ENCODE results near the gene BAG5.
A peak's percentile ranks its signal among the peaks of the same experiment; 100 is the strongest.
"Not testable (repeated sequence)": the region's sequence is repeated elsewhere in the genome, so short reads cannot be mapped to it uniquely, and the experiment has no call there.

The BAG5 gene

GRCh38 chr14:103562429-103563225 lies at the start of gene BAG5, which contains the start of gene COA8:
TSS of gene BAG5 (minus strand) at chr14:103562657. CDS start at chr14:103561164, 1,493 bp downstream.
TSS of gene COA8 (plus strand) at chr14:103562960. CDS start at chr14:103563002, 42 bp downstream.
- DNase-seq (ENCODE audit: low read depth in 2 of 2), result peak; percentile 77 to 82

DNA sequence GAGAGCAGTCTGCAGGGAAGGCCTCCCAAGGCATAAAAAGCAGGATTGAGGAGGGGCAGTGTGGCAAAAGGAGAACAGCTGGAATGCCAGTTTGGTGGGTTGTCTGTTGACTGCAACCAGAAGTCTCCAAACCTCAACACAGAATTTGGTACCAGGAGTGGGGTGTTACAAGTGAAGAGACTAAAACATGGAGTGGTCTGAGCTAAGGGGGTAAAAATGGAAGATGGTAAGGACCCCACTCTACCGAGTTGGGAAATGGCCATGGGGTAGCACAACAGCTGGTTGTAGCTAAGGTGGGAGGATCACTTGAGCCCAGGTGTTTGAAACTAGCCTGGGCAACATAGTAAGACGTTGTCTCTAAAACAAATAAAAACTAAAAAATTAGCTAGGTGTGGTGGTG lies 48.8 kb upstream of the BAG5 start:
- no peak for DNase-seq (ENCODE audit: low read depth in 2 of 2)

DNA sequence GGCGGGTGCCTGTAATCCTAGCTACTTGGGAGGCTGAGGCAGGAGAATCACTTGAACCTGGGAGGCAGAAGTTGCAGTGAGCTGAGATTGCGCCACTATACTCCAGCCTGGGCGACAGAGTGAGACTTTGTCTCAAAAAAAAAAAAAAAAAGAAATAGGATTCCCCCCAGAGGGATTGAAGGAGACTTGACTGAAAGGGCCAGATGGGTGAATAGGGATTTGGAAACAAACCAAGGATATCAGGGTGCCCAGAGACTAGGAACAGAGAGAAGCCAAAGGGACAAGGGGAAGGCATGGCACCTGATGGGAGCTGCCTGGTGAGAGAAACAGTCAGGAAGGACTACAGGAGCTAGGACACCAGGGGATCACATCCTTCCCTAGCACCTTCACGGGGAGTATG lies 46.6 kb upstream of the BAG5 start:
- not testable (repeated sequence) for DNase-seq (ENCODE audit: low read depth in 2 of 2)

DNA sequence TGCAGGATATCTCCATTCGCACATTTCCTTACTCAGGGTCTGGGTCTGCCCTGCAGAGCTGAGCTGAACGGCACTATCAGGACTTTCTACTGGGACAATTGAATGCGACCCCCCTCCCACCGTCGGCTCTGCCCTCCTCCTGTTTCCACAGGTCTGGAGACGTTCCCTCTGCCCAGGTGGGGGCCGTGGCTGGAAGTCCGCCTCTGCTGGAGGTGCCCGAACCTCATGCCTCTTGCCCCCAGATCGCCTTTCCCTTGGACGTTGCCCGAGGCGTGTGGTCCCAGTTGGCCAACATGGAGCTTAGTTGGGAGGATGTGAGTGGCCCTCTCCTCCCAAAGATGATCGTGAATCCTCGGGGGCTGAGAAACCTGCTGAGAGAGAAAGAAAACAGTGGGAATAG lies 45.4 kb upstream of the BAG5 start:
- no peak for DNase-seq (ENCODE audit: low read depth in 2 of 2)

DNA sequence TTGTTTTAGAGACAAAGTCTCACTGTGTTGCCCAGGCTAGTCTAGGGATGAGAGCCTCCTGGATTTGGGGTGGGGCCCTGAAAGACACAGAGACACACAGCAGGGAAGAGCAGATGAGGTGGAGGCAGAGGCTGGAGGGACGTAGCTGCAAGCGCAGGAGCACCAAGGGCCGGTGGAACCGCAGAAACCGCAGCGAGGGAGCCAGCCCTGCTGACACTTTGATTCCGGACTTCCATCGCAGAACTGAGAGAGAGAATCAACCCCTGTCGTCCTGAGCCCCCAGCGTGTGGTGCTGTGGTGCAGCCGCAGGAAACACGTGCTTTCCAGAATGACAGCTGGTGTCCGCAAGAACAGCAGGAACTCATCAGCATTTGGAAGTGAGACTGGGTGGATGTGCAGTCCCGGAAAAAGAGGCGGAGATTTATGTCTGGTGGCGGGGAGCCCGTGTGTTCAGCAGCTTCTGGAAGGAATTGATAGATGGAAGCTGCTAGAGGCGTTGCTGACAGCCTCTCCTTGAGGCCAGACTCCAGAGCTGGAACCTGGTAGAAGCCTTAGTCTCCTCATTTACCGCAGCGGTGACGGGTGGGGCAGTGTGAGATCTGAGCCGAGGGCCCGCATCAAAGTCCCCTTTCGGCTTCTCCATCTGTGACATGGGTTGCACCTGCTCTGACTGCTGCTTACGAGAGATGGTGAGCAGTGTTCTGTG lies 44.7 kb upstream of the BAG5 start:
- peak in 1 of 2 donors; percentile 33 for DNase-seq (ENCODE audit: low read depth in 2 of 2)

- DNase-seq (ENCODE audit: low read depth in 2 of 2), result no peak
These were observed 42.2 kb upstream of the BAG5 start for GRCh38 chr14:103604620-103605019.

- DNase-seq (ENCODE audit: low read depth in 2 of 2), result no peak
These were observed 38.0 kb upstream of the BAG5 start for GRCh38 chr14:103600503-103600902.

DNA sequence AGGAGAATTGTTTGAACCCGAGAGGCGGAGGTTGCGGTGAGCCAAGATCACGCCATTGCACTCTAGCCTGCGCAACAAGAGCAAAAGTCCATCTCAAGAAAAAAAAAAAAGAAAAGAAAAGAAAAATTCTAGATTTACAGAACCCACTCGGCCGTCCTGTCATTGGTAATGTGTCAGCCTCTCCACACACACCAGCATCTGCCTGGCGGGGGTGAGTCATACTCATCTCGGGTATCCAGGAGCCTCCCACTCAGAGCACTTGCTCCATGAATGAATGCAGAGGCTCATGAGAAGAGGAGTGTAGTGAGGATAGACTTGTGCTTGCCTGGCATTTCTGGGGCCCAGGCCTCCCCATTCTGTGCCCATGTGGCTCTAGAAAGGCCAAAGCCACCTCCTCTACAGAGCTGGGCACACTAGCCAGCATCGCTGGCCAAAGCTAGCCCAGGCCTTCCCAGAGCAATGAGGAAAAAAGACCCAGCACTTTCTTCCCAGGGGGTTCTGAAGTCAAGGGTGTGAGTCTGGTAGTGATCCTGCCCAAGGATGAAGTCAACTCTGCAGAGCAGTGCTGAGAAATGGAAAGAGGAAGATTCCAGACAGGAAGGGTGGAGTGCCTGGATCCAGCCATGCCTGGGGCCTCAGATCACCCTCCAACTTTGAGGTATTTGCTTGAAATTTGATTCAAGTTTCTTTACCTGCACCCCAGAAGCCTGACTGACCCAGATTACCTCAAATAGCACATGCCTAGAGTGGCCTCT lies 35.3 kb upstream of the BAG5 start:
- no peak for DNase-seq (ENCODE audit: low read depth in 2 of 2)

GRCh38 chr14:103594265-103594664 lies 31.8 kb upstream of the BAG5 start:
- DNase-seq (ENCODE audit: low read depth in 2 of 2), result no peak

- DNase-seq (ENCODE audit: low read depth in 2 of 2), result no peak
These were observed 31.1 kb upstream of the BAG5 start for GRCh38 chr14:103593577-103593976.

- no peak for DNase-seq (ENCODE audit: low read depth in 2 of 2)
These were observed 22.0 kb upstream of the BAG5 start for GRCh38 chr14:103584326-103584915.

DNA sequence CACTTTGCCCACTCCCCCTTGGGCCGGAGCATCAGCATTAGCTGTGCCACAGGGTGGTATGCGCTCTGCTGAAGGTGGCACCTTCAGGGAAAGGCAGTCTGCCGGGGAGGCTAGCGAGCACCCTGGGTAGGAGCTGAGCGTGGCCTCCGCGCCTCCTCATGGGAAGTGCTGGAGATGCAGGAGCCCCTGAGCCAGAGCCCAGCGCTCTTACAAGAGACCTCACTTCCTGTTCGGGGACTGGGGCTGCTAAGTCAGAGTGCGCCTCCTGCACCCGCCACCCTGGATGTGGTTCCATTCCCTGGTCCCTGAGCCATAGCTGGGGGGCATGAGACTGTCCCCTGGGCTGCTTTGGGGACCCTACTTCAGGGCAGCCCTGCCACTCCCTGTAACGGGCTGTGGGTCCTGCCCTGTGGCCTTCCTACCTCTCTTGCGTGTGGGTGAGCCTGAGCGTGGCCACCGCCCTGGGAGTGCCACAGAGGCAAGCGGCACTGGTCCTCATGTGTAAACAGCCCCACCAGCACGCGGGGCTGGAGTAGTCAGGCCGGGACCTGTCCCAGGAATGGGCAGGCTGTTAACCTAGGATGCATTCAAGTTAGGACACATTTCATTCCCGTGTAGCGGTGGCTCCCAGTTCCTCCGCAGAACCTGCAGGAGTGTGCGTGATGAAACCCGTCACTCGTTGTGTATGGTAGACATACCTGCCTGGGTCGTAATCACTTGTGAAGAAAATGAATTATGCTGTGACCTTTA lies 19.7 kb upstream of the BAG5 start:
- no peak for DNase-seq (ENCODE audit: low read depth in 2 of 2)

DNA sequence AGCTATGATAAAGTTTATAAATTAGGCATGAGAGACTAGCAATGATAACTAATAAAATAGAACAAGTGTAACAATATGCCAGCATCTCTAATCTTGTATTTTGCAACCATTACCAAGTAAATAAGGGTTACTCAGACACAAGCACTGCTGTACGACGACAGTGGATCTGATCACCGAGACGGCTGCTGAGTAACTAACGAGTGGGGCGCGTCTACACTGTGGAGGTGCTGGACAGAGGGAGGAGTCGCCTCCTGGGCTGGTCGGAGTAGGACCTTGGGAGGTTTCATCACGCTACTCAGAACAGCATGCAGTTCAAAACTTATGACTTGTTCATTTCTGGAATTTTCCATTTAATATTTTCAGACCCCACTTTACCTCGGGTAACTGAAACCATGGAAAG lies 18.7 kb upstream of the BAG5 start:
- DNase-seq (ENCODE audit: low read depth in 2 of 2), result no peak

- DNase-seq (ENCODE audit: low read depth in 2 of 2), result no peak
These were observed 16.1 kb upstream of the BAG5 start for GRCh38 chr14:103578401-103579075.

- no peak for DNase-seq (ENCODE audit: low read depth in 2 of 2)
These were observed 14.0 kb upstream of the BAG5 start for GRCh38 chr14:103576371-103577024.

GRCh38 chr14:103574707-103575285 lies 12.3 kb upstream of the BAG5 start:
- DNase-seq (ENCODE audit: low read depth in 2 of 2), result no peak

DNA sequence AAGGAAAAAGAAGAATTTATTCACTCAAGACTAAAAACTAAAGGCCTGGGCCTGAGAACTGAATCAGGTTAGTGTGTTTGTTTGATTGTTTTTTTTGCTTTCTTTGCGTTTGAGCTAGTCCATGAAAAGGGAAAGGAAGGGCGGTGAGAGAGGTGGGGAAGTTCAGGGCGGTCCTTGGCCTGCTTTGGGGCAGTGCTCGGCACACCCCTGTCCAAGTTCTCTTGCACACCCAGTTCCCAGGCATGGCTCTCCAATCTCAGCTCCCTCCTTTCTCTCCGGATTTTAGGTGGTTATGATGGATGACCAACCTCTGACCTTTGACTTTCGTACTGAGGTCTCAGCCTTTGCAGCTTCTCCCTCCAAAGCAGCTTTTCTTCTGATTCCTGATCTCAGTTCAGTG lies 11.6 kb upstream of the BAG5 start:
- DNase-seq (ENCODE audit: low read depth in 2 of 2), result no peak

GRCh38 chr14:103569408-103569807 lies 7.0 kb upstream of the BAG5 start:
- DNase-seq (ENCODE audit: low read depth in 2 of 2), result no peak

- no peak for DNase-seq (ENCODE audit: low read depth in 2 of 2)
These were observed 6.5 kb upstream of the BAG5 start for GRCh38 chr14:103568952-103569351.

All from stimulated activated CD4-positive, alpha-beta T cell treated with anti-CD3 and anti-CD28 coated beads, Interleukin-15, amount 100 ng/mL, for 48 hours (primary cell).